GM23248 (cell line): ENCODE results near the gene PPL.

Experiments
- EZH2 ChIP-seq: fragments of 200-600 bp; sonication (generic); IDR thresholded peaks from 2 replicates; pipeline ENCODE4 v1.6.1; 2018; ENCODE audit warnings: antibody characterized with exemption, mild to moderate bottlenecking; ENCODE audit not compliant: insufficient read depth, poor library complexity, severe bottlenecking
- EZH2phosphoT487 ChIP-seq: fragments of 200-600 bp; sonication (generic); IDR thresholded peaks from 2 replicates; pipeline ENCODE4 v1.6.1; 2018; ENCODE audit warnings: antibody characterized with exemption, moderate library complexity, mild to moderate bottlenecking, low read depth; ENCODE audit not compliant: insufficient read depth

DNA sequence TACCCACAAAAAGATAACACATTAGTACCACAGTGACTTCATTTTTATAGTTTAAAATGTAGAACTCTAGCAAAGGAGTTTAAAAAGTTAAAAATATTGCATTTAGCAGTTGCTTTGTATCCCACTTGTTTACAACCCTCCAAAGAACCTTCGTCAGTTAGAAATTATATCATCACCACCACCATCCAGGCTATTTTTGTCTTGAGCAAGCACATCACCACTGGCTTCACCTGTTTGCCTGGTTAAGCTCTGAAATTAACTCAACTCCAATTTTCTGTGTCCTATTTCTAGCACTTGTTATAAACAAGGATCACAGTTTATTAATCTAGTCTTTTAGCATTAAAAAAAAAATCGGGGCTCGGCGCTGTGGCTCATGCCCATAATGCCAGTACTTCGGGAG, 96.0 kb downstream of the PPL start:
- TF ChIP-seq EZH2 = no peak
- TF ChIP-seq EZH2phosphoT487 = no peak
